Activated CD4-positive, alpha-beta T cell treated with anti-CD3 and anti-CD28 coated beads for 36 hours (primary cell): ENCODE measurements around the gene RPTOR. TPM values are rescaled to one million over a fixed set of nuclear protein-coding genes. Genes with fewer than 3 reads are reported as not detected.

Experiments used
- ATAC-seq: fragments of 200-7000 bp; cut with Tn5 transposase; one replicate; pipeline ENCODE4 v1.10.0; 2021; ENCODE audit warnings: mild to moderate bottlenecking, moderate library complexity
- CTCF ChIA-PET: fragments of 350-600 bp; sonication (Branson Sonifier 250); formaldehyde crosslinking; loops from one replicate; lab custom pipeline; 2021; ENCODE audit warnings: antibody characterized with exemption; lab: Charles Lee
- POLR2A ChIA-PET: fragments of 350-600 bp; sonication (Branson Sonifier 250); formaldehyde crosslinking; loops from one replicate; lab custom pipeline; 2021; ENCODE audit warnings: antibody characterized with exemption, inconsistent platforms; lab: Charles Lee
- DNase-seq: peaks from one replicate; pipeline ENCODE4 v3.0.0-alpha.2; 2020
- H3K27ac Mint-ChIP-seq: one replicate; pipeline ENCODE4 v1.8.0; 2021; ENCODE audit warnings: mixed read lengths
- H3K27me3 Mint-ChIP-seq: one replicate; pipeline ENCODE4 v1.8.0; 2021; ENCODE audit warnings: mixed read lengths
- H3K36me3 Mint-ChIP-seq: one replicate; pipeline ENCODE4 v1.8.0; 2021; ENCODE audit warnings: low read depth, mixed read lengths
- H3K4me1 Mint-ChIP-seq: one replicate; pipeline ENCODE4 v1.8.0; 2021; ENCODE audit warnings: mixed read lengths
- H3K4me3 Mint-ChIP-seq: one replicate; pipeline ENCODE4 v1.8.0; 2021; ENCODE audit warnings: mild to moderate bottlenecking, moderate library complexity, mixed read lengths
- H3K9me3 Mint-ChIP-seq: one replicate; pipeline ENCODE4 v1.8.0; 2021; ENCODE audit warnings: low read depth, mixed read lengths
- intact Hi-C, 2 experiments: fragments of 100-400 bp; cut with DNase I in 1 of 2; cut with micrococcal nuclease in 1 of 2; formaldehyde crosslinking; loops; one replicate each; pipeline versions ENCODE4 v1.14.2 to v1.15.1; 2022 to 2024; cut with DNase I, micrococcal nuclease
- total RNA-seq, 2 experiments: library from RNA; stranded (reverse); gene quantifications; one replicate each; pipeline ENCODE4 v1.2.3, GENCODE V29; 2021

RPTOR gene
- total RNA-seq, 2 experiments from 2014 or later, result 48.6 to 58.1 TPM

GRCh38 chr17:80996422-80997305, 452.0 kb downstream of the RPTOR start:
- intact Hi-C loops, result no loop called here
- Mint-ChIP-seq H3K4me3 (no peak overlapping the region), H3K9me3 (no peaks in the 10 kb centered on the region), H3K27ac (no peak overlapping the region), H3K36me3 (peaks cover 16% of the 10 kb centered on the region), H3K27me3 (no peaks in the 10 kb centered on the region), H3K4me1 (peaks cover 10% of the 10 kb centered on the region)
- CTCF ChIA-PET, result interaction anchor here (0.6 to 0.7 kb wide), 2 partner anchors 477 to 770 kb away, joined by 3 read pairs; no protein-coding TSS in a partner anchor
- DNase-seq (no peak), ATAC-seq (no peak)
- POLR2A ChIA-PET, result no interaction called here

- intact Hi-C loops, result no loop called here
- CTCF ChIA-PET, result no interaction called here
- peaks cover 5% of the 10 kb centered on the region for H3K27me3 Mint-ChIP-seq
- no peak overlapping the region for H3K4me3 Mint-ChIP-seq
- H3K36me3 Mint-ChIP-seq, result peaks cover 16% of the 10 kb centered on the region
- H3K27ac Mint-ChIP-seq, result no peak overlapping the region
- ATAC-seq (no peak), DNase-seq (peak; percentile 7)
- H3K9me3 Mint-ChIP-seq, result no peaks in the 10 kb centered on the region
- POLR2A ChIA-PET, result no interaction called here
- peaks cover 10% of the 10 kb centered on the region for H3K4me1 Mint-ChIP-seq
These were observed 452.9 kb downstream of the RPTOR start for GRCh38 chr17:80997424-80998117.

- ChIA-PET POLR2A (no interaction called here), CTCF (no interaction called here)
- H3K27ac Mint-ChIP-seq, result no peak overlapping the region
- peaks cover 5% of the 10 kb centered on the region for H3K4me1 Mint-ChIP-seq
- intact Hi-C loops, result no loop called here
- peaks cover 16% of the 10 kb centered on the region for H3K36me3 Mint-ChIP-seq
- peaks cover 7% of the 10 kb centered on the region for H3K27me3 Mint-ChIP-seq
- H3K9me3 Mint-ChIP-seq, result no peaks in the 10 kb centered on the region
- no peak for ATAC-seq
- DNase-seq, result no peak
- H3K4me3 Mint-ChIP-seq, result no peak overlapping the region
These were observed 453.6 kb downstream of the RPTOR start for GRCh38 chr17:80998118-80998747.

- intact Hi-C loops, result no loop called here
- DNase-seq (no peak), ATAC-seq (no peak)
- Mint-ChIP-seq H3K9me3 (no peaks in the 10 kb centered on the region), H3K27ac (no peak overlapping the region), H3K4me1 (peaks cover 5% of the 10 kb centered on the region), H3K4me3 (no peak overlapping the region), H3K36me3 (peaks cover 16% of the 10 kb centered on the region), H3K27me3 (peaks cover 12% of the 10 kb centered on the region)
- ChIA-PET POLR2A (no interaction called here), CTCF (no interaction called here)
These were observed 454.3 kb downstream of the RPTOR start for GRCh38 chr17:80998748-80999535.

- POLR2A ChIA-PET, result no interaction called here
- Mint-ChIP-seq H3K4me1 (peaks cover 8% of the 10 kb centered on the region), H3K9me3 (no peaks in the 10 kb centered on the region), H3K36me3 (peaks cover 16% of the 10 kb centered on the region), H3K27ac (no peak overlapping the region), H3K27me3 (peaks cover 16% of the 10 kb centered on the region), H3K4me3 (no peak overlapping the region)
- DNase-seq (no peak), ATAC-seq (no peak)
- CTCF ChIA-PET, result no interaction called here
- intact Hi-C loops, result no loop called here
These were observed 455.1 kb downstream of the RPTOR start for GRCh38 chr17:80999536-81000333.

GRCh38 chr17:81000334-81000630, 455.6 kb downstream of the RPTOR start:
- peaks cover 18% of the 10 kb centered on the region for H3K27me3 Mint-ChIP-seq

GRCh38 chr17:81000631-81001357, 456.2 kb downstream of the RPTOR start:
- DNase-seq, result peak; percentile 4
- intact Hi-C loops, result no loop called here
- Mint-ChIP-seq H3K36me3 (peaks cover 13% of the 10 kb centered on the region), H3K4me1 (peaks cover 10% of the 10 kb centered on the region), H3K4me3 (no peak overlapping the region), H3K27ac (no peak overlapping the region), H3K27me3 (peaks cover 18% of the 10 kb centered on the region), H3K9me3 (no peaks in the 10 kb centered on the region)
- no peak for ATAC-seq
- CTCF ChIA-PET, result no interaction called here
- POLR2A ChIA-PET, result no interaction called here

More at GRCh38 chr17:81000334-81000630, 455.6 kb downstream of the RPTOR start:
- Mint-ChIP-seq H3K4me3 (no peak overlapping the region), H3K4me1 (peaks cover 10% of the 10 kb centered on the region), H3K36me3 (peaks cover 16% of the 10 kb centered on the region), H3K27ac (no peak overlapping the region), H3K9me3 (no peaks in the 10 kb centered on the region)
- CTCF ChIA-PET, result no interaction called here
- POLR2A ChIA-PET, result no interaction called here
- ATAC-seq (no peak), DNase-seq (peak; percentile 6)
- intact Hi-C loops, result no loop called here

- peaks cover 6% of the 10 kb centered on the region for H3K36me3 Mint-ChIP-seq
- intact Hi-C loops, result no loop called here
- DNase-seq (peak; percentile 4), ATAC-seq (no peak)
- no peak overlapping the region for H3K4me3 Mint-ChIP-seq
- ChIA-PET CTCF (interaction anchor here (0.7 kb wide), 1 partner anchor 412 kb away, joined by 3 read pairs; no protein-coding TSS in a partner anchor), POLR2A (no interaction called here)
- H3K9me3 Mint-ChIP-seq, result no peaks in the 10 kb centered on the region
- H3K4me1 Mint-ChIP-seq, result peaks cover 10% of the 10 kb centered on the region
- H3K27me3 Mint-ChIP-seq, result peaks cover 27% of the 10 kb centered on the region
- no peak overlapping the region for H3K27ac Mint-ChIP-seq
These were observed 457.4 kb downstream of the RPTOR start for GRCh38 chr17:81002013-81002384.

GRCh38 chr17:81002409-81003361, 458.0 kb downstream of the RPTOR start:
- CTCF ChIA-PET, result interaction anchor here (0.6 kb wide), 1 partner anchor 40 kb away, joined by 4 read pairs; no protein-coding TSS in a partner anchor
- intact Hi-C loops, result no loop called here

More at GRCh38 chr17:81002409-81003361, 458.0 kb downstream of the RPTOR start:
- DNase-seq (peak; percentile 22), ATAC-seq (no peak)
- H3K27me3 Mint-ChIP-seq, result peaks cover 29% of the 10 kb centered on the region
- no peak overlapping the region for H3K4me3 Mint-ChIP-seq
- H3K9me3 Mint-ChIP-seq, result no peaks in the 10 kb centered on the region
- no peak overlapping the region for H3K27ac Mint-ChIP-seq
- POLR2A ChIA-PET, result no interaction called here
- H3K36me3 Mint-ChIP-seq, result peaks cover 6% of the 10 kb centered on the region
- peaks cover 10% of the 10 kb centered on the region for H3K4me1 Mint-ChIP-seq
